Panc1 (cell line): ENCODE results near the gene CER1.

Experiments
- CTCF ChIP-seq: fragments of 450-650 bp; IDR thresholded peaks from 2 replicates; pipeline ENCODE4 v1.5.1; 2017; ENCODE audit warnings: mild to moderate bottlenecking
- POLR2AphosphoS5 ChIP-seq: IDR thresholded peaks from 2 replicates; pipeline ENCODE4 v1.6.1; 2012; ENCODE audit warnings: mild to moderate bottlenecking, low read depth, low read length, moderate library complexity
- REST ChIP-seq, 2 experiments: IDR thresholded peaks; 2 replicates each; pipeline ENCODE4 v1.6.1; 2011 to 2012; ENCODE audit warnings: low read depth in 2 of 2, control low read depth in 1 of 2, low read length in 1 of 2, mild to moderate bottlenecking in 1 of 2, moderate library complexity in 1 of 2; ENCODE audit not compliant: insufficient read depth in 1 of 2
- SIN3A ChIP-seq: IDR thresholded peaks from 2 replicates; pipeline ENCODE4 v1.6.1; 2012; ENCODE audit warnings: low read depth, mild to moderate bottlenecking, low read length, moderate library complexity, borderline replicate concordance; ENCODE audit not compliant: insufficient read depth
- TCF7L2 ChIP-seq: IDR thresholded peaks from 2 replicates; pipeline ENCODE4 v1.6.1; 2011; ENCODE audit warnings: mild to moderate bottlenecking, low read depth, low read length, inconsistent platforms

- TF ChIP-seq CTCF (no peak), SIN3A (no peak), TCF7L2 (no peak), REST (IDR thresholded peaks at IDR 0.05; ENCODE audit: insufficient read depth in 1 of 2, low read depth in 2 of 2, low read length in 1 of 2) (no peak), POLR2AphosphoS5 (no peak)
These were observed 45.1 kb downstream of the CER1 start for GRCh38 chr9:14677396-14677795.
